HEK293 (cell line): Measurements from ENCODE around the gene CAB39.

Source experiments
- CTCF ChIA-PET: fragments of 350-600 bp; formaldehyde crosslinking; extraction: SDS; loops from one replicate; lab custom pipeline; 2021; ENCODE audit warnings: antibody characterized with exemption; lab: Yijun Ruan, JAX
- POLR2A ChIA-PET: fragments of 300-600 bp; formaldehyde crosslinking; extraction: SDS; loops from one replicate; lab custom pipeline; 2020; ENCODE audit warnings: antibody characterized with exemption, inconsistent platforms; lab: Yijun Ruan, JAX
- H3K27ac ChIP-seq: fragments of 200-500 bp; sonication (Bioruptor generic); 2 replicates; pipeline ENCODE4 v1.5.1; 2014; ENCODE audit warnings: low read depth, low read length, control low read depth, inconsistent platforms; ENCODE audit errors: extremely low read depth
- H3K36me3 ChIP-seq, 2 experiments: fragments of 200-500 bp in 1 of 2; sonication (Bioruptor generic) in 1 of 2; 1 replicate in 1 of 2; 2 replicates in 1 of 2; pipeline ENCODE4 v1.5.1; 2014 to 2017; ENCODE audit warnings: inconsistent platforms in 2 of 2, low read length in 2 of 2; ENCODE audit not compliant: control insufficient read depth in 2 of 2, insufficient read depth in 1 of 2
- H3K4me1 ChIP-seq: fragments of 200-500 bp; sonication (Bioruptor generic); 2 replicates; pipeline ENCODE4 v1.5.1; 2014; ENCODE audit warnings: mild to moderate bottlenecking, low read length, inconsistent platforms; ENCODE audit not compliant: control insufficient read depth, insufficient read depth
- H3K4me3 ChIP-seq: 2 replicates; pipeline ENCODE4 v1.5.1; 2011; ENCODE audit warnings: low read depth, mild to moderate bottlenecking, control low read depth, low read length, moderate library complexity
- H3K9me3 ChIP-seq: fragments of 200-500 bp; sonication (Bioruptor generic); 2 replicates; pipeline ENCODE4 v1.5.1; 2014; ENCODE audit warnings: low read depth, low read length, inconsistent platforms; ENCODE audit not compliant: control insufficient read depth, insufficient read depth
- EGR2 ChIP-seq: fragments of 450-650 bp; formaldehyde crosslinking; IDR thresholded peaks from 2 replicates; pipeline ENCODE4 v1.5.1; 2016; ENCODE audit warnings: low read depth, missing biosample characterization, missing genetic modification characterization
- GLI2 ChIP-seq: fragments of 450-650 bp; formaldehyde crosslinking; IDR thresholded peaks from 2 replicates; pipeline ENCODE4; 2017; ENCODE audit warnings: missing biosample characterization, missing genetic modification characterization, low read depth, borderline replicate concordance
- KLF7 ChIP-seq: fragments of 450-650 bp; formaldehyde crosslinking; IDR thresholded peaks from 2 replicates; pipeline ENCODE4 v1.5.1; 2016; ENCODE audit warnings: missing biosample characterization, missing genetic modification characterization, borderline replicate concordance
- MEIS1 ChIP-seq: sonication (generic); formaldehyde crosslinking; IDR thresholded peaks from 2 replicates; pipeline ENCODE4 v1.8.1; 2022; ENCODE audit warnings: missing genetic modification reagents, mild to moderate bottlenecking, borderline replicate concordance
- SCRT1 ChIP-seq: fragments of 450-650 bp; formaldehyde crosslinking; IDR thresholded peaks from 2 replicates; pipeline ENCODE4 v1.5.1; 2016; ENCODE audit warnings: missing biosample characterization, missing genetic modification characterization, borderline replicate concordance
- TCF7L2 ChIP-seq: IDR thresholded peaks from 2 replicates; pipeline ENCODE4 v1.6.1; 2011; ENCODE audit warnings: low read depth, mild to moderate bottlenecking, inconsistent platforms, low read length, moderate library complexity, borderline replicate concordance
- ZBTB1 ChIP-seq: fragments of 450-650 bp; formaldehyde crosslinking; IDR thresholded peaks from 2 replicates; pipeline ENCODE4 v1.5.1; 2016; ENCODE audit warnings: missing biosample characterization, missing genetic modification characterization
- ZBTB20 ChIP-seq: fragments of 450-650 bp; formaldehyde crosslinking; IDR thresholded peaks from 2 replicates; pipeline ENCODE4 v1.5.1; 2016; ENCODE audit warnings: missing biosample characterization, missing genetic modification characterization
- ZBTB21 ChIP-seq: fragments of 450-650 bp; formaldehyde crosslinking; IDR thresholded peaks from 2 replicates; pipeline ENCODE4 v1.5.1; 2017; ENCODE audit warnings: missing biosample characterization, missing genetic modification characterization
- ZFHX2 ChIP-seq: fragments of 450-650 bp; formaldehyde crosslinking; conservative IDR thresholded peaks from 2 replicates; pipeline ENCODE4 v1.5.1; 2016; ENCODE audit warnings: missing biosample characterization, missing genetic modification characterization
- ZFP37 ChIP-seq: fragments of 450-650 bp; formaldehyde crosslinking; IDR thresholded peaks from 2 replicates; pipeline ENCODE4 v1.5.1; 2016; ENCODE audit warnings: missing biosample characterization, missing genetic modification characterization
- ZIC2 ChIP-seq: fragments of 450-650 bp; formaldehyde crosslinking; IDR thresholded peaks from 2 replicates; pipeline ENCODE4 v1.5.1; 2016; ENCODE audit warnings: missing biosample characterization, missing genetic modification characterization
- ZNF24 ChIP-seq: fragments of 450-650 bp; formaldehyde crosslinking; IDR thresholded peaks from 2 replicates; pipeline ENCODE4 v1.5.1; 2016; ENCODE audit warnings: missing biosample characterization, missing genetic modification characterization
- ZNF266 ChIP-seq: fragments of 450-650 bp; formaldehyde crosslinking; IDR thresholded peaks from 2 replicates; pipeline ENCODE4 v1.5.1; 2016; ENCODE audit warnings: missing biosample characterization, missing genetic modification characterization, low read depth
- ZNF302 ChIP-seq: fragments of 450-650 bp; formaldehyde crosslinking; IDR thresholded peaks from 2 replicates; pipeline ENCODE4 v1.5.1; 2016; ENCODE audit warnings: missing biosample characterization, missing genetic modification characterization, low read depth
- ZNF335 ChIP-seq: fragments of 450-650 bp; formaldehyde crosslinking; conservative IDR thresholded peaks from 2 replicates; pipeline ENCODE4 v1.5.1; 2016; ENCODE audit warnings: missing biosample characterization, missing genetic modification characterization
- ZNF404 ChIP-seq: fragments of 450-650 bp; formaldehyde crosslinking; IDR thresholded peaks from 2 replicates; pipeline ENCODE4 v1.5.1; 2017; ENCODE audit warnings: missing biosample characterization, missing genetic modification characterization
- ZNF48 ChIP-seq: fragments of 450-650 bp; formaldehyde crosslinking; IDR thresholded peaks from 2 replicates; pipeline ENCODE4 v1.5.1; 2016; ENCODE audit warnings: missing biosample characterization, missing genetic modification characterization
- ZNF549 ChIP-seq: fragments of 450-650 bp; IDR thresholded peaks from 2 replicates; pipeline ENCODE4 v1.5.1; 2018; ENCODE audit warnings: missing biosample characterization, missing genetic modification characterization, mild to moderate bottlenecking, inconsistent platforms, moderate library complexity
- ZNF571 ChIP-seq: fragments of 450-650 bp; formaldehyde crosslinking; IDR thresholded peaks from 2 replicates; pipeline ENCODE4 v1.5.0; 2017; ENCODE audit warnings: missing biosample characterization, missing genetic modification characterization
- ZNF585B ChIP-seq: fragments of 450-650 bp; formaldehyde crosslinking; IDR thresholded peaks from 2 replicates; pipeline ENCODE4 v1.5.1; 2016; ENCODE audit warnings: missing biosample characterization, missing genetic modification characterization
- ZNF624 ChIP-seq: fragments of 450-650 bp; formaldehyde crosslinking; IDR thresholded peaks from 2 replicates; pipeline ENCODE4 v1.5.1; 2017; ENCODE audit warnings: missing biosample characterization, missing genetic modification characterization
- ZNF76 ChIP-seq: fragments of 450-650 bp; formaldehyde crosslinking; IDR thresholded peaks from 2 replicates; pipeline ENCODE4; 2016; ENCODE audit warnings: low read depth, missing biosample characterization, missing genetic modification characterization, borderline replicate concordance
- TF ChIP-seq, protein P1 (sequence below): sonication (generic); formaldehyde crosslinking; IDR thresholded peaks from 2 replicates; pipeline ENCODE4 v1.8.1; 2022; ENCODE audit warnings: mild to moderate bottlenecking, moderate library complexity, missing genetic modification reagents

CAB39 gene

DNA sequence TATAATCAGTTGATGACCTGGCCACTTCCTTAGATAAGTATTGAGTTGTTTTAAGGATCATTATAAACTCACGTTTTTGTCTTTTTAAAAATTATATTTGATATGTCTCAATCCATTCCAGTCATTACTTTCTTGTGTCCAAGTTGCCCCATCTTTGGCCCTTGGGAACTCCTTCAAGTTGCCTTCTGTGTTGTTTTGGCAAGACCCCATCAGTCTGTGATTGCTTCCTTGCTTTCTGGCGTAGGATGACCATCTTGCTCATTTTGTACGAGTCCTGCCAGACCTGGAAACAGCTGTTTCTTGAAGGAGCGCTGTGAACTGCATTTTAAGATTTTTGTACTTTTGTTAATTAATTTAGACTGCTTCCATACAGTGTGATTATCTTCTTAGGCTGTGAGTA, 83.2 kb downstream of the CAB39 start:
- POLR2A ChIA-PET: no interaction called here

DNA sequence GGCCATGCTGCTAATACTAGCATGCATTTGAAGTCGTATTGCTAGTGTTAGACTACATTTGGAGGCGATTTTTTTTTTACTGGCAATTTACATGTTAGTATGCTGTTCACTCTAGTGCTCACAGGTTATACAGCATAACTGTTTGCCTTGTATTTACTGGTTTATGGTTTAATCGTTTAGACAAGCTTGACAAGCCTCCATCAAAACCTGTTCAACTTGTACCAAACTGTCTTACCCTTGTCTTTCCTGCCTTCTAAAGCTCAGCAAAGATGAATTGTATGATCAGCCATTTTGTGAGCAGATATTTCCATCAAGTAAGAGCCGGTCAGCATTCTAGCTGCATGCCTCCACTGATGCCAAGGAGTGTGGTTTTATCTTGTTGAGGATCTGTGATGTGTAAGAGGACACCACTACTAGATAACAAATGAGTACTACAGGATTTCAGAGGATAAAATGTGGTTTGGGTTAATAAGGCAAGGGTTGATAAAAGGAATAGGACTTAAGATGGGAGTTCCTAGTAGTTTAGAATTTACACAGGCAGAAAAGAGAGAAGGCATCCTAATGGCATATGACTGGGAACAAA, 83.7 kb downstream of the CAB39 start:
- Histone ChIP-seq H3K4me1 (peaks cover 15% of the 10 kb centered on the region), H3K9me3 (no peaks in the 10 kb centered on the region), H3K36me3 (peaks cover 9 to 59% of the 10 kb centered on the region in 2 experiments), H3K4me3 (no peak overlapping the region), H3K27ac (no peak overlapping the region)
- no peak for TF ChIP-seq SCRT1 (tag by site-specific recombination)
- no peak for TF ChIP-seq MEIS1
- no peak for TF ChIP-seq ZBTB21 (tag by site-specific recombination)
- no peak for TF ChIP-seq EGR2 (tag by site-specific recombination)
- peak; percentile 13; the same call in 1 of the 2 replicates for TF ChIP-seq ZNF585B (tag by site-specific recombination)
- no peak for TF ChIP-seq GLI2 (tag by site-specific recombination)
- TF ChIP-seq, all 188 proteins: peak for 1
- CTCF ChIA-PET: interaction anchor here (0.7 to 2.5 kb wide), 6 partner anchors 18 to 186 kb away, joined by 3 to 16 read pairs (median 3); partner anchors contain the start of gene CAB39
- POLR2A ChIA-PET: interaction anchor here (0.8 kb wide), 1 partner anchor 82 kb away, joined by 3 read pairs; no protein-coding TSS in a partner anchor

More for the DNA sequence above, 83.2 kb downstream of the CAB39 start:
- TF ChIP-seq ZIC2 (tag by site-specific recombination): no peak
- no peak for TF ChIP-seq KLF7 (tag by site-specific recombination)
- no peak for TF ChIP-seq ZNF404
- no peak for TF ChIP-seq ZBTB1 (tag by site-specific recombination)
- no peak for TF ChIP-seq ZFHX2 (tag by site-specific recombination)
- TF ChIP-seq ZNF24: no peak
- no peak for TF ChIP-seq ZFP37 (tag by site-specific recombination)
- TF ChIP-seq ZNF335 (tag by site-specific recombination): no peak
- TF ChIP-seq, protein P1, sequence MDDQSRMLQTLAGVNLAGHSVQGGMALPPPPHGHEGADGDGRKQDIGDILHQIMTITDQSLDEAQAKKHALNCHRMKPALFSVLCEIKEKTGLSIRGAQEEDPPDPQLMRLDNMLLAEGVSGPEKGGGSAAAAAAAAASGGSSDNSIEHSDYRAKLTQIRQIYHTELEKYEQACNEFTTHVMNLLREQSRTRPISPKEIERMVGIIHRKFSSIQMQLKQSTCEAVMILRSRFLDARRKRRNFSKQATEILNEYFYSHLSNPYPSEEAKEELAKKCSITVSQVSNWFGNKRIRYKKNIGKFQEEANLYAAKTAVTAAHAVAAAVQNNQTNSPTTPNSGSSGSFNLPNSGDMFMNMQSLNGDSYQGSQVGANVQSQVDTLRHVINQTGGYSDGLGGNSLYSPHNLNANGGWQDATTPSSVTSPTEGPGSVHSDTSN (CRISPR knock-in tag): no peak
- TF ChIP-seq ZNF549 (tag by site-specific recombination): no peak
- no peak for TF ChIP-seq TCF7L2
- no peak for TF ChIP-seq ZNF302 (tag by site-specific recombination)
- TF ChIP-seq ZNF585B (tag by site-specific recombination): no peak
- TF ChIP-seq ZNF266 (tag by site-specific recombination): no peak
- TF ChIP-seq ZBTB20 (tag by site-specific recombination): no peak
- no peak for TF ChIP-seq ZNF624 (tag by site-specific recombination)
- TF ChIP-seq ZNF571: no peak
- TF ChIP-seq ZNF76 (tag by site-specific recombination): no peak
- no peak for TF ChIP-seq ZNF48 (tag by site-specific recombination)
- Histone ChIP-seq H3K4me1 (peaks cover 15% of the 10 kb centered on the region), H3K9me3 (no peaks in the 10 kb centered on the region), H3K27ac (no peak overlapping the region), H3K36me3 (peaks cover 9 to 59% of the 10 kb centered on the region in 2 experiments), H3K4me3 (no peak overlapping the region)
- CTCF ChIA-PET: interaction anchor here (0.8 to 1.0 kb wide), 3 partner anchors 19 to 34 kb away, joined by 3 read pairs; no protein-coding TSS in a partner anchor
